Body of pancreas (tissue), 4 donors: Measurements from ENCODE around the gene STX2.

Experiments used
- POLR2A ChIP-seq, 3 donors: fragments of 450-650 bp; IDR thresholded peaks; one replicate each; pipeline ENCODE4 v1.6.1; 2016; ENCODE audit warnings: antibody characterized with exemption in 3 of 3, mild to moderate bottlenecking in 2 of 3
- TF ChIP-seq, protein P1 (sequence below), 7 experiments: fragments of 450-650 bp in 4 of 7; fragments of 200-600 bp in 3 of 7; sonication (generic) in 3 of 7; IDR thresholded peaks; one replicate each; pipeline ENCODE4 v1.5.1; 2016 to 2019; ENCODE audit warnings: antibody characterized with exemption in 7 of 7

DNA sequence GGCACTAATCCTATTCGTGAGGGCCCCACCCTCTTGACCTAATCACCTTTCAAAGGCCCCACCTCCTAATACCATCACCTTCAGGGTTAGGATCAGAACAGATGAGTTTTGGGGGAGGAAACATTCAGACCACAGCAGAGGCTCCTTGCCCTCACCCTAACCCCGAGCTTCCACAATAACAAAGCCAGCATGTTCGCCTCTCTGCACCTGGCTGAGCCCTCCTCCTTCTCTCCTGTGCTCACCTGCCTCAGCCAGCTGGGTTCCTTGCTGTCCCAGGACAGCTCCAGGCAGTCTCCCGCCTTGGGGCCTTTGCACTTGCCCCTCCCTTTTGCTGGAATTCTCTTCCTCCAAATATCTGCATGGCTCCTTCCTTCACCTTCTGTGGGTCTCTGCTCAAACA, 23.1 kb upstream of the STX2 start:
- TF ChIP-seq, protein P1, sequence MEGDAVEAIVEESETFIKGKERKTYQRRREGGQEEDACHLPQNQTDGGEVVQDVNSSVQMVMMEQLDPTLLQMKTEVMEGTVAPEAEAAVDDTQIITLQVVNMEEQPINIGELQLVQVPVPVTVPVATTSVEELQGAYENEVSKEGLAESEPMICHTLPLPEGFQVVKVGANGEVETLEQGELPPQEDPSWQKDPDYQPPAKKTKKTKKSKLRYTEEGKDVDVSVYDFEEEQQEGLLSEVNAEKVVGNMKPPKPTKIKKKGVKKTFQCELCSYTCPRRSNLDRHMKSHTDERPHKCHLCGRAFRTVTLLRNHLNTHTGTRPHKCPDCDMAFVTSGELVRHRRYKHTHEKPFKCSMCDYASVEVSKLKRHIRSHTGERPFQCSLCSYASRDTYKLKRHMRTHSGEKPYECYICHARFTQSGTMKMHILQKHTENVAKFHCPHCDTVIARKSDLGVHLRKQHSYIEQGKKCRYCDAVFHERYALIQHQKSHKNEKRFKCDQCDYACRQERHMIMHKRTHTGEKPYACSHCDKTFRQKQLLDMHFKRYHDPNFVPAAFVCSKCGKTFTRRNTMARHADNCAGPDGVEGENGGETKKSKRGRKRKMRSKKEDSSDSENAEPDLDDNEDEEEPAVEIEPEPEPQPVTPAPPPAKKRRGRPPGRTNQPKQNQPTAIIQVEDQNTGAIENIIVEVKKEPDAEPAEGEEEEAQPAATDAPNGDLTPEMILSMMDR (IDR thresholded peaks at IDR 0.05) = no peak
- no peak for TF ChIP-seq POLR2A (IDR thresholded peaks at IDR 0.05)
